ENCODE data around the gene GNAS. TPM values are rescaled to one million over a fixed set of nuclear protein-coding genes. Genes with fewer than 3 reads are reported as not detected.

Gene GNAS
- total RNA-seq, 1 donor from 2014 or later, result 1,103 TPM

DNA sequence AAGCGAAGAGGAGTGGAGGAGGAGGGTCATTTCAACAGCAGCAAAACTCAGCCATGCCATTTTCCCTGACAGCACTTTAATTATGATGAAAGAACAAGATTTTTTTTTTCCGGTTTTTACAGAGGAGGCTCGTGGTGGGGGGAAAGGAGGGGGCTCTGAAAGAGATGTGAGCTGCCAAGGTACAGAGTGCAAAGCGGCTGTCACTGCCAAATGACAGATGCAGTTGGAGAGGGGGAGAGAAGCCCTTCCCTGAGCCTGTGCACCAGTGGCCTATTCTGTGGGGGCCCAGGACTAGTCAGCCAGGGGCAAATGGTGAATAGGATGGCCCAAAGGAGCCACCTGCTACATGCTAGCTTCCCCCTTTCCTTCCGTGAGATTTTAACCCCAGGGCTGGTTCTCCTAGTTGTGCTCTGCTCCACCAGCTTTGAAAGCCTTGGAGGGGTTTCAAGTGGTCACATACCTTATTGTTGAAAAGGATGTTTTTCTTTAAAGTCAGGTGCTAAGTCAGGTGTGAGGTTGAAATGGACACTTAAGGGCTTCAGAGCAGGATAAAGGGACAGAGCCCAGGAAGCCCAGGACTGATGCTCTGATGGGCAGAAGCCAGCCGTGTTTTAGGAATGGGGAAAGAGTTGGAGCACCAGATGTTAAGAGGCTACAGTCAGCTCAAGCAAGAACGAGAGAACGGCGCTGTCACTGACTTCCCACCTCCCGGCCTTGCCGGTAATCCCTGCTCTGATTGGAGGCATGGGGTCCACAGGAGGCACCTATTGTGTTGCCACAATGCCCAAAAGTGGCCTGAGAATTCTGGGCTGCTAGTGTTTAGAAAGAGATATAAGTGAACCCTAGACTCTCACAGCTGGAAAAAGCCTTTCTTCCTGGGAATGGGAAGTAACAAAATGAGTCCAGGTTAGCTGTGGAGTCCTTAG, 24.8 kb downstream of the GNAS start:
- DNase-seq (ENCODE audit: extremely low read depth, low read depth, low spot score), result no peak

DNA sequence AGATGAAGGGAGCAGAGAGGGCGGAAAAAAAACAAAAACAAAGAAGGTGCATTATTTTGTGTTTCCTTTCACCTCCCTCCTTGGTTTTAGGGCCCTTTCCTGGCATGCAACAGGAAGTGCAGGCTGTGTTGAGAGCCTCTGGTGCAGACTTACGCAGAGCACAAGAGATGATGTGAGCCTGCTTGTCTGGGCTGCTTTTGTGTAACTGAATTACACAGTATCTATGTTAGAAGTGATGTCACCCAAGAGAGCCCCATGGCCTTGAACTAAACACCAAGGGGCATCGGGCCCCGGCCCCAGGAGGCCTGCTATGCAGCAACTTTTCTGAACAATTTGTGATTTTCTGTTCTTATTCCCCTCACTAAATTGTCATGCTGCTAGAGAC, 25.5 kb downstream of the GNAS start:
- DNase-seq (ENCODE audit: extremely low read depth, low read depth, low spot score), result no peak

DNA sequence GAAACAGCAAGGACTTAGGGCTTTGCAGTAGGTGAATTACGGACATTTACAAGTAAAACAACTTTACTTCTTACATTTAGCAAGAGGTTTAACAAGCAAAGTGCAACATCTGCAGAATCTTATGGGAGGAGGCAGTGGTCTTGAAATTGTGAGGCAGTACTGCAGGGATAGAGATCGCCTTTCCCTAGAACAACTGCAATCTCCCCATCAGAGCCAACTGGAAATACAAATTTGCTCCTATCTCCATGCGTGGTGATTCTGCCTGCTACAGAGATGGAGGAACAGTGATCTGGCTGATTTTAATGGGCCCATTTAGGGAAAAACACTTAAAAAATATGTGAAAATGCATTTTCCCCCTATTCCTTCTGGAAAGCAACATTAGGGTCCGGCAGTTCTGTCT, 25.9 kb downstream of the GNAS start:
- DNase-seq (ENCODE audit: extremely low read depth, low read depth, low spot score), result no peak

DNA sequence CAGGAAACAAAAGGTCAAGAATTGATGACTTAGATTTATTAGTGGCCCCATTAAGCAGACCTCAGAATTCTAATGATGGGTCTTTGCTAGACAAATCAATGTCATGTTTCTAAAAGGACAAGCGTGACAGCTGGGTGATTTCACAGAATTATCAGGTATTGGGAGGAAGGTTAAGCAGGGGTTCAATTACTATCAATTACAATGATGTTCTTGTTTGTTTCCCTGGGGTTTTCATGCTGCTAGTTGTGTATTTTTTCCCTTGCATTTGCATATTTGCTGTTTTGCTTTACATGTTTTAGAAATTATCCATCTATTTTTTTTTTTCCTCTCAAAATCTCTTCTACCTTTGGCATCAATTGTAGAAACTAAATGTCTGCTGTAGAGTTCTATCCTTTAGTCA, 27.9 kb downstream of the GNAS start:
- no peak for DNase-seq (ENCODE audit: extremely low read depth, low read depth, low spot score)

DNA sequence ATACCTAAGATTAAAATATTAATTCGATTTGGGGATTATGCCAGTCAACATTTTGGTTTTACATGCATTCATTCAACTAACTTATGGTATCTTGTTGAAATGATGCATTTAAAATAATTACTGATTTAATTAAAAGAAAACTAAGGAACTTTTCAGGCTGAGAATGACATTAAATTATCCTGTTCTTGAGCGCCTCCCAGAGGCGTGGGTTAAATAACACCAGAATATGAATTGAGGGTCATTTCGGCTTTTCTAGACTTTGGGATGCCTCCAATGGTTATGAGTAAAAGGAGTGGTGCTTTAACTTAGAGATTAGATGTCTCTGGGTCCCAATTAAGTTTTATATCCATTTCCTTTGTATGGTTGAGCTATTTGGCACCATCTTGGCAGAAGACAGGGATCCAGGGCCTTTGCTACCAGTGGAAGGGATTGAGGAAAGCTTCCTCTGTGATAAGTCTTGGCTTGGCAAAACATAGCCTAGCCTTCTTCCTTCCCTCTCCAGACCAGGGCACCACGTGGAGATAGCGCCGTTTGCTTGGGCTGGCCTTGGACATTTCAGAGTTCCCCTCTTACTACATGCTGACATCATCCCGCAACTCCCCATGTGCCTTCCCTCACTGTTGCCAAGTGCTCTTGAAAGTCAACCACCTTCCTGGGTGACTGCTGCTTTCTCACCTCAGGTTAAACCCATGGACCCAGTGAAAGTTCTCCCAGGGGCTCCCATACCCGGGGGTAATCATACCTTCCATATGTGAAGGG, 28.7 kb downstream of the GNAS start:
- no peak for DNase-seq (ENCODE audit: extremely low read depth, low read depth, low spot score)

DNA sequence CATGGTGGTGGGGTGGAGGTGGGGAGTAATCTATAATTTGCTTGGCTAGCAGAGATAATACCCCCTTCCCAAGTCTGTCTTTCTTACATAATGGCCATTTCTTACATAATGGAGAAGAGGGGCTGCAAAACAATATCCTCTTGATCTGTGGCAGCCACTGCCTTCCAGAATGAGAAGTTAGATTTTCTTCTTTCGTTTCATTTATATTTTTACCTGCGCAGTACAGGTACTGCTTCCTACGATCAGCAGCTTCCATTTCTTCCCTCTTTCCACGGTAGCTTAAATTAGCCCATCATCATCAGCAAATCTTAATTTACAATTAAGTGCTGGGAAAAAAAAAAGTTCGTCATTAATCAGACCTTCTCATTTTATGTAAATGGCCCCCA, 30.2 kb downstream of the GNAS start:
- no peak for DNase-seq (ENCODE audit: extremely low read depth, low read depth, low spot score)

DNA sequence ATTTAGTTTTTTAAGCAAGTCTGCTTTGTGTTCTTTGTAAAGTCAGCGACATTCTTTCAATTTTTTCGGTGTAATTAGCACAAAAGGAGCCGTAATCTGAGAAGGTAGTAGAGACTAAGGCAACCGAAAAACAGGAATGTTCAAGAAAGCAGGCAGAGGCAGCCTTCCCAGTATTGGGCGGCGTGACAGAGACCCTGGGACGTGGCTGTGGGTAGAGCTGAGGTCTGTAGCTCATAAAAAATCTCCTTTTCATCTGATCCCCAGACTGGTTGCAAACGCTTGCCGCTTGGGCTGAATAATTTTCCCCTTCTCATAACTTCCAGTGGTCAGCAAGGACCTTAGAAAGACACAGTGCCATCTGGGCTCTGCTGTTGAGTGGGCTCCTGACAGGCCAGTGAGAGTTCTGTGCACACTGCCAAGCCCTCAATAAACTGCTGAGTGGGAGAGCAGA, 30.8 kb downstream of the GNAS start:
- no peak for DNase-seq (ENCODE audit: extremely low read depth, low read depth, low spot score)

DNA sequence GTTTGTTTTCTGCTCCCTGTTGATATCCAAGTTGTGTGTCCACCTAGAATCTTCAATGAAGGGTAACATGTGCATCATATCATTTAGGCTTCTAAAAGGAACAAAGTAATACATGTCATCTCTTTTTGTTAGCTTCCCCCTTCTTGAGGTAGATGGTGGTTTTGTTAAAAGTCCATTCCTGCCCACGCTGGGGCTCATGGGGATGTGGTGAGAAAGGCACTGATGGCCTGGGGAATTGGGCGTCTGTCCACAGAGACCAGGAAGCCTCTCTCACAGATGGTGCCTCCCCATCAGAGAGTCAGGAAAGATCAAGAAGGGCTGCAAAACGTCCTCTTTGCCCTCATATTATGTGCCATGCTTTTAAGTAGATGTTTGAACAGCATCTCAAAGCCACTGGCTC, 32.5 kb downstream of the GNAS start:
- no peak for DNase-seq (ENCODE audit: extremely low read depth, low read depth, low spot score)

DNA sequence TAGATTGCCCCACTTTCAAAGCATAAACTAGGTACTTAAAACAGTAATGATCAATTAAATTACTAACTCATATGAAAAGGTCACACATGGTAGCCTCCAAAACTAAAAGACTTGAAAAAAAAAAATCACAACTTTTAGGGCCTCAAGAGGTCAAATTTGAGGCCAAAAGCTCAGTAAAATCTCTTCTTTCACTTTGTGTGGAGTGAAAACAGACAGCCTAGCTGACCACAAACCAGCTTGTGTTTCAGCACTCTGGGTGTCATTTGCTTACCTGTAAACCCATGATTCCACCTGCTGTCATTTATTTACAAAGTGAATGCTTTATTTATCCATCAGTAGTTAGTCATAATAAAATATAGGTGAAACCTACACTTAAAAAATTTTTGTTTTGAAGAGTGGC, 34.0 kb downstream of the GNAS start:
- DNase-seq (ENCODE audit: extremely low read depth, low read depth, low spot score), result no peak

DNA sequence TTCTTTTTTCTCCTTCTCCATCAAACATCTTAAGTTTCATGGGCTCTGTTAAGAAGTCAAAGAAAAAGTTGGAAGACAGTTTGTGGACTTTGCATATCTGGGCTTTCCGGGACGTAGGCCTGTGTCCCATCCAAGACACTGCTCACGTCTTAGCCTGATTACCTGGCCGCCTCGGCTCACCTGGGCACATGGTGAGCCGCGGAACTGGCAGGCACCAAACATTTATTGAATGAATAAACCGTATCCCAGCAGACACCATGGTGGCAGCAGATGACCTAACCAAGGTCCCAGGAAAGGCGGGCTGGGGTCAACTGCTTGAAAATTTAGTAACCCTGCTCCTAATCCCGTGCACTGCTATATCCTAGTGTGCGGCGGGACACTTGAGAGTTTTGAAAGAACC, 35.6 kb downstream of the GNAS start:
- no peak for DNase-seq (ENCODE audit: extremely low read depth, low read depth, low spot score)

DNA sequence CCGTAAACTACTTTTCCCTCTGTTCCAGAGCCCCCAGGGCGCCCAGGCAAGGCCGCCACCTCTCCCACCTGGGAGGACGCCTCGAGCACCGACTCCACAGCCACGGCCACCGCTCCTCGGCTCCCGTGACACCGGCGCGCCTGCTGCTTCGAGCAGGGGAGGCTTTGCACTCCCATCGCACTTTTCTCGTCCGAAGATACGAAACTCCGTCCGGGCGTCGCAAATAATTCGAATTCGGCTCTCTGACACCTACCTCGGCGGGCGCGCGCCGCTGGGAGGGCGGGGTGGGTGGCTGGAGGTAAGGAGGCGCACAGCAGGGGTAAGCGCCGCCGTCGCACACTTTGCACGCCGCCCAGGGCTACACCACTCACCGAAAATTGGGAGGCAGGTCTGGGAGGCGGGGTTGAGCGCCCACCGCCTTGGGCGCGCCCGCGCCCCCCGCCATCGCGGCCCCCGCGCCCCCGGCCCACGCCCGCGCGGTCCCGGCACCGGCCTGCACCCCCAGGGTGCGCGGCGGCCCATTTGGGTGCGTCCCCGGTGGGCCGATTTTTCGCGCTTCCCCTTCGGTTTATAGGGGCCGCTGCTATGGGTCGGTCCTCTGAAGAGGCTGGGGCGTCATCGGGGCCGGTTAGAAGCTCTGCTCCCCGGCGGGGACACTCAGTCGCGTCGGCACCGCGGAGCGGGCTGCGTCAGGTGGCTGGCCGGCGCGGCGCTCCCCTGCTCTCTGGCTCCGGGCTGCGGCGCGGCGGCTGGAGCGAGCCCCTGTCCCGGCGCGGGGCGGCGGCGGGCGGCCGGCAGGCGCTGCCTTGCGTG, 36.2 kb downstream of the GNAS start:
- no peak for DNase-seq (ENCODE audit: extremely low read depth, low read depth, low spot score)

DNA sequence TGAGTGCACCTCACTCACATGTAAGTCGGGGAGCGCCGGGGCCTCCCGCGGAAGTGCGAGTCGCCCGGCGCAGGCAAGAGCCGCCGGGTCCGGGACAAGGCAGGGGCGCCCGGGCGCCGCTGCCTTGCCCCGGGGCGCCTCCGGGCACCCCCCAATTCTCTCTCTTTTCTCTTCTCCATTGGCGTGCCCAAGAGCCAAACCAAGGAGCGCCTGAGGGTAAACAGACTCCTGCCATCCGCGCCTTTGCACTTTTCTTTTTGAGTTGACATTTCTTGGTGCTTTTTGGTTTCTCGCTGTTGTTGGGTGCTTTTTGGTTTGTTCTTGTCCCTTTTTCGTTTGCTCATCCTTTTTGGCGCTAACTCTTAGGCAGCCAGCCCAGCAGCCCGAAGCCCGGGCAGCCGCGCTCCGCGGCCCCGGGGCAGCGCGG, 36.8 kb downstream of the GNAS start:
- no peak for DNase-seq (ENCODE audit: extremely low read depth, low read depth, low spot score)

DNA sequence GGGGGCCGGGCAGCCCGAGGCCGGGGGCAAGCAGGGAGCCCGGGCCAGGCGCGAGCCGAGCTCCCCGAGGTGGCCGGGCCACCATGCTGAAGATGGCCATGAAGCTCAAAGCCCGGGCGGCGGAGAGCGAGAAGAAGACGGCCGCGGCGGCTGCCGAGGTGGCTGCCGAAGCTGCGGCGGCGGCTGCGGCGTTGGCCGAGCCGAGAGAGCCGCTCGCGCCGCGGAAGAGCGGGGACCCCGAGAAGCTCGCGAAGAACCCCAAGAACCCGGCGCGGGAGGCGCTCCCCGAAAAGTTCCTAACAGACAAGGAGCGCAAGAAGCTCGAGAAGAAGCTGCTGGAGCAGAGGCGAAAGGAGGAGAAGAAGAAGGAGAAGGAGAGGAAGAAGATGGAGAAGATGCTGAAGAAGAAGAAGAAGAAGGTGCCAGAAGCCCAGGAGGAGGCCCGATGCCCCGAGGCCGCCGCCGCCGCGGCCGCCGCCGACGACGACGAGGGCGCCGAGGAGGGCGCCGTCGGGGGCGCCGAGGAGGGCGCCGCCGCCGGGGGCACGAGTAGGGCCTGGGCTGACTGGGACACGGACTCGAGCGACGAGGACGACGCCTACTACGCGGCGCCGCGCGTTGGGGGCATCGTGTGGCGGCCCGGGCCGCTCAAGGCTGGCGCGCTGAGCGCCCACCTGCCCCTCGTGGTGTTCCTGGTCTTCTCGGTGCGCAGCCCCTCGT, 37.4 kb downstream of the GNAS start:
- DNase-seq (ENCODE audit: extremely low read depth, low read depth, low spot score), result no peak

DNA sequence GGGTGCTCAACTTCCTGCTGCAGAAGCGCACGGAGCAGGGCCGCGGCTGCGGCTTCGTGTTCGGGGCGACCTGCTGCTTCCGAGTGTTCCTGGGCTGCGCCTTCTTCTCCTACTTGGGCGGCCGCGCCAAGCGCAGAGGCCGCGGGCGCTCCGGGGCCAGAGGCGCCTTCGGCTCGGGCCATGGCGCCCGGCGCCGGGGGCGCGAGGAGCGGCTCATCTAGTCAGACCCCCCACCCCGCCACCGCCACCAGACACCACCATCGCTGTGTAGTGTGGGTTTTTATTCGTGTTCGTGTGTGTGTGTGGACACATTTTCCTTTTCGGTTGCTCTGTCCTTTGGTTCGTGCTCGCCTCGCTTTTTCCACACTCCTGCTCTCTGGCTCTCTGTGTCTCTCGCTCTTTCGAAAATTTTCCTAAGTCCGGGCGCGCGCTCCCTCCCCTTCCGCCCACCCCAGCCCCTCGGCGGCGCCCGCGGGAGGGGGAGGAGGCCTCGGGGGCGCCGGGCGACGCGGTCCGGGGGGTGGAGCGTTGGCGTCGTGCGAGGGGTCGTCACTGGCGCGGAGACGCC, 38.1 kb downstream of the GNAS start:
- DNase-seq (ENCODE audit: extremely low read depth, low read depth, low spot score), result peak; percentile 20

DNA sequence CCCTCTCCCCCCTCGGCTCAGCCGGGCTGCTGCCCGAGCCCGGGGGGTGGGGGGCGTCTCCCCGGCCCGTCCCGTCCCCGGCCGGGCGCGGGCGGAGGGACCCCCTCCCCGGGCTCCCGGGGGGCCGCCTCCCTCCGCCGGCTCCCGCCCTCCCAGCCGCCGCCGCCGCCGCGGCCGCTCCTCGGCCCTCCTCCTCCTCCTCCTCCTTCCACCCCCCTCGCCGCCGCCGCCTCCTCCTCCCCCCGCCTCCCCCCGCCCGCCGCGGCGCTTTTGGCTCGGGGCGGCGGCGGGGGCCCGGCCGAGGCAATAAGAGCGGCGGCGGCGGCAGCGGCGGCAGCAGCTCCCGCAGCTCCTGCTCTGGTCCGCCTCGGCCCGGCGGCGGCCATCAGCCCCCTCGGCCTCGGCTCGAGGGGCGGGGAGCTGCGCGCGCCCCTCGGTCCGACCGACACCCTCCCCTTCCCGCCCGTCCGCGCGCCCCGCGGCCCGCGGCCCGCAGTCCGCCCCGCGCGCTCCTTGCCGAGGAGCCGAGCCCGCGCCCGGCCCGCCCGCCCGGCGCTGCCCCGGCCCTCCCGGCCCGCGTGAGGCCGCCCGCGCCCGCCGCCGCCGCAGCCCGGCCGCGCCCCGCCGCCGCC, 38.7 kb downstream of the GNAS start:
- DNase-seq (ENCODE audit: extremely low read depth, low read depth, low spot score), result no peak

DNA sequence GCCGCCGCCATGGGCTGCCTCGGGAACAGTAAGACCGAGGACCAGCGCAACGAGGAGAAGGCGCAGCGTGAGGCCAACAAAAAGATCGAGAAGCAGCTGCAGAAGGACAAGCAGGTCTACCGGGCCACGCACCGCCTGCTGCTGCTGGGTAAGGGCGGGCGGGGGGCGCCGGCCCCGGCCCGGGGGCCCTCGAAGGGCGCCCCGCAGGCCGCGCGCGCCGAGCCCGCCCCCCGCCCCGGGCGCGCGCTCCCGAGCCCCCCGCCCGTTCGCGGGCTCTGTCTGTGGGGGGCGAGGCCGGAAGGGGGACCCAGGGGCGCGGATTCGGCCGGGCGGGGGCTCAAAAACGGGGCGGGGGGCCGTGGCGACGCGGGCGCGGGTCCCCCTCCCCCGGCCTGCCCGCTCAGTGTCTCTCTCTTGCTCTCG, 39.2 kb downstream of the GNAS start:
- no peak for DNase-seq (ENCODE audit: extremely low read depth, low read depth, low spot score)

DNA sequence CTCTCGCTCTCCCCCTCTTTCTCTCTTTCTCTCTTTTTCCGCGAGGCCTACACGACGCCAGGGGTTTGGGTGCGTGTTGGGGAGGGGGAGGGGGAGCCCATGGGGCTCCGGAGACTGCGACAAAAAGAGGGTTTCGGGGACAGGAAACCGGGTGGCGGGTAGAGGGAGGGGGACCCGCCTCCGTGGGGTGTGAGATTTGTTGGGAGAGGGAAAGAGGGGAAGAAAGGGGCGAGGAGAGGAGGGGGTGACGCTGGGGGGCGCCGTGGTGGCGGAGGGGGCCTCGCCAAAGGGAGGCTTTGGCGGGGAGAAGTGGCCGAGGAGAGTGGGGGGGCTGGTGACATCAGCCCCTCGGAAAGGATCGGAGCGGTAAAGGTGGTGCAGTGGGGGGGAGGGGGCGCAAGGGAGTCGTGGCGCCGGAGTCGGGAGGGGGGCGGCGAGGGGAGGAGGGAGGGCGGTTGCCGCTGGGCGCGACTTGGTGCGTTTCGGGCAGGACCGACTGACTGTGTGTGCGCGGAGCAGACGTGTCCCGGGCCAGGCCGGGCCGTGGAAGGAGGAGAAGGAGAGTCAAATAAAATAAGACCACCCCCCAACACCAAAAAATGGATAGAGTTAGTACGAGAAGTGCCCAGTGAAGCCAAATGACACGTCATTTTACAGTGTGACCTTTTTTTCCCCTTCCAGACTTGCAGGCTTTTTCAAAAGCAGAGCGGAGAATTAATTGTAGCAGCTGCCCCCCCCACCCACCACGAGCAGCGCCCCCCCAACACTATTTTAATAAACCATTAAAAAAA, 39.8 kb downstream of the GNAS start:
- no peak for DNase-seq (ENCODE audit: extremely low read depth, low read depth, low spot score)

DNA sequence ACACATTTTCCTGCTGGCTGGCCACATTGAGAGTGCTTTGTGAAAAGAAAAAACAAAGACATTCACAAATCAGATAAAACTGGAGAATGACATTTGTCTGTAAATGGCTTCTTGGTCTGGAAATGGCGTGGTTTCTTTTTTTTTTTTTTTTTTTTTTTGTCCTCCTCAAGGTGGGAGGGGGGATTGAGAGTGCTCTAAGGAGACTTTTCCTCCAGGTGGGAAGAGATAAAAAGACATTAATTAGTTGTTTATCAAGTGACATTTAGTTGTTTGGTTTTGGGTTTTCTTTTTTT, 40.4 kb downstream of the GNAS start:
- DNase-seq (ENCODE audit: extremely low read depth, low read depth, low spot score), result no peak

Measured in glomerular endothelial cell (primary cell).